ENCODE results near the gene TP63.
"Not testable (repeated sequence)": the region's sequence is repeated elsewhere in the genome, so short reads cannot be mapped to it uniquely, and the experiment has no call there.

The TP63 gene

GRCh38 chr3:189720736-189721417 is 89.7 kb downstream of the TP63 start:
- no peak for DNase-seq (ENCODE audit: extremely low read depth in 1 of 2, low read depth in 1 of 2)

- DNase-seq (ENCODE audit: extremely low read depth in 1 of 2, low read depth in 1 of 2) = no peak
Measured at GRCh38 chr3:189721873-189722665, 90.9 kb downstream of the TP63 start.

- no peak for DNase-seq (ENCODE audit: extremely low read depth in 1 of 2, low read depth in 1 of 2)
Measured at GRCh38 chr3:189724356-189724755, 93.2 kb downstream of the TP63 start.

DNA sequence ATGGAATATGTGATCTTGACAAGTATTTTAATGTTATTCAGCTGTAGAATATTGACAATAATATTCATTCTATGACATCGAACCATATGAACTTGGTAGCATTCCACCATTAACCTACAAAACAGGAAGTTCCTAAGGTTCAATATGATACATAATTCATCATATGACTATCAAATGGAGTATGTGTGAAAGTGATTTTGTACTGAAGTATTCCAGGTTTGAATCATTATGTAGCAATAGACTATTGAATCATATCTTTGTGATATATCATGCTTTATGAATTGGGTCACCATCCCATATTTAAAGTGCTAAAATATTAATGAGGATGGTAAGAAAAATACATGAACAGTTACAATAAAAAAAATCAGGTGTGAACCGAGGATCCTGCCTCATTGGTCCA is 95.1 kb downstream of the TP63 start:
- no peak for DNase-seq (ENCODE audit: extremely low read depth in 1 of 2, low read depth in 1 of 2)

- no peak for DNase-seq (ENCODE audit: extremely low read depth in 1 of 2, low read depth in 1 of 2)
Measured at GRCh38 chr3:189727158-189727557, 96.0 kb downstream of the TP63 start.

- no peak for DNase-seq (ENCODE audit: extremely low read depth in 1 of 2, low read depth in 1 of 2)
Measured at GRCh38 chr3:189727898-189728297, 96.7 kb downstream of the TP63 start.

DNA sequence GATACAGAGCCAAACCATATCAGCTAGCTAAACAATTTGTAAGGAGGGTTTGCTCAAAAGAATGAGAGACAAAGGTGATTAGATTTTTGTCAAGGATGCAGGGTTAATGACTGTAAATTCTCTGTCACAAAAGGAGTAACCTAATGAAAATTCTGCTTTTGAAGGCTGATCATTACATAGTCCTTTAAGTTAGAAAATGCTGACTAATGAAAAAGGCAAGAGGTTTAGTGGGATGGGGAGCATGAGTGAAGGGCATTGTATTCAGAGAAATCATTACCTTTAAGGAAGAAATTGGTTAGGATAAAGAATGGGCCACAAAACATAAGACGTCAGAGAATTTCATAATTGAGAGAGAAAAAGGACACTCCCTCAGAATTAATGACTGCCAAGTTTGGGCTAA is 97.7 kb downstream of the TP63 start:
- no peak for DNase-seq (ENCODE audit: extremely low read depth in 1 of 2, low read depth in 1 of 2)

GRCh38 chr3:189734061-189734460 is 102.9 kb downstream of the TP63 start:
- no peak for DNase-seq (ENCODE audit: extremely low read depth in 1 of 2, low read depth in 1 of 2)

GRCh38 chr3:189735913-189736312 is 104.7 kb downstream of the TP63 start:
- no peak for DNase-seq (ENCODE audit: extremely low read depth in 1 of 2, low read depth in 1 of 2)

- no peak for DNase-seq (ENCODE audit: extremely low read depth in 1 of 2, low read depth in 1 of 2)
Measured at GRCh38 chr3:189737071-189737470, 105.9 kb downstream of the TP63 start.

- DNase-seq (ENCODE audit: extremely low read depth in 1 of 2, low read depth in 1 of 2) = no peak
Measured at GRCh38 chr3:189737619-189738018, 106.4 kb downstream of the TP63 start.

GRCh38 chr3:189739378-189739777 is 108.2 kb downstream of the TP63 start:
- no peak for DNase-seq (ENCODE audit: extremely low read depth in 1 of 2, low read depth in 1 of 2)

- no peak for DNase-seq (ENCODE audit: extremely low read depth in 1 of 2, low read depth in 1 of 2)
Measured at GRCh38 chr3:189740156-189740555, 109.0 kb downstream of the TP63 start.

- DNase-seq (ENCODE audit: extremely low read depth in 1 of 2, low read depth in 1 of 2) = no peak
Measured at GRCh38 chr3:189744235-189744634, 113.0 kb downstream of the TP63 start.

GRCh38 chr3:189745622-189746021 is 114.4 kb downstream of the TP63 start:
- no peak for DNase-seq (ENCODE audit: extremely low read depth in 1 of 2, low read depth in 1 of 2)

- no peak for DNase-seq (ENCODE audit: extremely low read depth in 1 of 2, low read depth in 1 of 2)
Measured at GRCh38 chr3:189748046-189748445, 116.9 kb downstream of the TP63 start.

GRCh38 chr3:189750972-189751371 is 119.8 kb downstream of the TP63 start:
- DNase-seq (ENCODE audit: extremely low read depth in 1 of 2, low read depth in 1 of 2) = not testable (repeated sequence)

GRCh38 chr3:189754356-189754755 is 123.2 kb downstream of the TP63 start:
- no peak for DNase-seq (ENCODE audit: extremely low read depth in 1 of 2, low read depth in 1 of 2)

GRCh38 chr3:189756582-189757078 is 125.4 kb downstream of the TP63 start:
- no peak for DNase-seq (ENCODE audit: extremely low read depth in 1 of 2, low read depth in 1 of 2)

DNA sequence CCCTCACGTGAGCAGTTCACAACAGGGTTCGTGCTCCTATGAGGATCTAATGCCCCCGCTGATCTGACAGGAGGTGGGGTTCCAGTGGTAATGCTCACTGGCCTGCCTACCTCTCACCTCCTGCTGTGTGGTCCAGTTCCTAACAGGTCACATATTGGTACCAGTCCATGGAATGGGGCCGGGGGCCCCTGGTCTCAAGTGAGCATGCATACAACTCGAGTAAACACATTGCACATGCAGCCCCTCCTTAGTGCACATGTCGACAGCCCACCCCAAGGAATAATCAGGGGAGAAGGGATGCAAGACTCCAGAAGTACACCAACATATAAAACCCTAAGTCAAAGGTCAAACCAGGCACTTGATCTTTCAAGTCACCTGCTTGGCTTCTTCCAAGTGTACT is 127.0 kb downstream of the TP63 start:
- no peak for DNase-seq (ENCODE audit: extremely low read depth in 1 of 2, low read depth in 1 of 2)

DNA sequence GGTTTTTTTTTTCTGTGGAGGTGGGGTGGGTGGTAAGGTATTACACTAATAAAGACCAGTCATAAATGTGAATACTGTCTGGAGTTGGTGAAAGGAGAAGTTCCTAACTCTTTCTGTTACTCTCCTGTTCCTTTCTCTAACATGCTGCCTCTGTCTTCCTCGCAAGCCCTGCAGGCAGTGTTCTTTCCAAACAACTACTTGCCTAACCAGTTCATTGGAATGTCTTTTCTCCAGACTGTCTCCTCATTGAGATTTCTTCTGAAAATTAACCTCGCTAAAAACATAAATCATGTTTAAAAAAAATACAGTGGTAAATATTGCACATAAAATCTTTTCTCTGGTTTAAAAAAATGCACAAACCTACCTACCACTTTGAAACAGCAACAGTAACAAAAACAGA is 135.2 kb downstream of the TP63 start:
- no peak for DNase-seq (ENCODE audit: extremely low read depth in 1 of 2, low read depth in 1 of 2)

DNA sequence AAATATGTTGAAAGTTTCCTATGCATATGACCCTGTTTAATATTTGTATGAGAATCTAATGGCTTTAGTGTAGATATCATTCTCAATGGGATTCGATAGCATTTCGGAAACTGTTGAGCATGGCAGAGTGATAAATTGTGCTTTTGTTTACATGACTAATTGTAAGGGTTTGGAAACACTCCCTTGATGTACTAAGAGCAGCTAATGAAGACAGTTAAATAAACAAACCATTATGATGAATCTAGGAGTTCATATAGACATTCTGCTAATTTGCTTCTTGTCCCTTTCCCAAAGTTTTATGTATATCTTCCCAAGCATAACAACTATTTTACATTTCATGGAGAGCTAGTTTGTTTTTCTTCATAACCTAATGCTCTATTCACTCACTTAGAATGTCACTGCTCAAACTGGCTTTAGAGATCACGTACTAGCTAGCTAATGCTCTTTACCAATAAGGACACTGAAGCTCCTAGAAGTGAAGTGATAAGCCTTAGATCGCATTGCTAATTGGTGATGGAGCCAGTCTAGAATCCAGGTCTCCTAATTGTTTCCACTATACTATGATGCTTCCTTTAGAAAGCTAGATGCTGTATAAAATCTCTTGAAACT is 140.8 kb downstream of the TP63 start:
- DNase-seq (ENCODE audit: extremely low read depth in 1 of 2, low read depth in 1 of 2) = no peak

Measured in stimulated activated CD8-positive, alpha-beta memory T cell treated with anti-CD3 and anti-CD28 coated beads, Interleukin-7, amount 100 ng/mL, for 48 hours (primary cell).